Daoy (cell line): ENCODE data around the gene RNF123. TPM values are rescaled to one million over a fixed set of nuclear protein-coding genes. Genes with fewer than 3 reads are reported as not detected.
"Not testable (repeated sequence)": the region's sequence is repeated elsewhere in the genome, so short reads cannot be mapped to it uniquely, and the experiment has no call there.

ENCODE experiments used
- DNase-seq: peaks from one replicate; pipeline ENCODE4 v3.0.0-alpha.2; 2015; ENCODE audit warnings: low read depth
- total RNA-seq: library from RNA; depleted of rRNA; stranded (reverse); fragments of >200 nt; shearing (Covaris generic); gene quantifications from 2 replicates; pipeline ENCODE4 v1.2.3, GENCODE V29; 2014

The RNF123 gene
- total RNA-seq, 1 experiment from 2014 or later = 17.1 TPM

DNA sequence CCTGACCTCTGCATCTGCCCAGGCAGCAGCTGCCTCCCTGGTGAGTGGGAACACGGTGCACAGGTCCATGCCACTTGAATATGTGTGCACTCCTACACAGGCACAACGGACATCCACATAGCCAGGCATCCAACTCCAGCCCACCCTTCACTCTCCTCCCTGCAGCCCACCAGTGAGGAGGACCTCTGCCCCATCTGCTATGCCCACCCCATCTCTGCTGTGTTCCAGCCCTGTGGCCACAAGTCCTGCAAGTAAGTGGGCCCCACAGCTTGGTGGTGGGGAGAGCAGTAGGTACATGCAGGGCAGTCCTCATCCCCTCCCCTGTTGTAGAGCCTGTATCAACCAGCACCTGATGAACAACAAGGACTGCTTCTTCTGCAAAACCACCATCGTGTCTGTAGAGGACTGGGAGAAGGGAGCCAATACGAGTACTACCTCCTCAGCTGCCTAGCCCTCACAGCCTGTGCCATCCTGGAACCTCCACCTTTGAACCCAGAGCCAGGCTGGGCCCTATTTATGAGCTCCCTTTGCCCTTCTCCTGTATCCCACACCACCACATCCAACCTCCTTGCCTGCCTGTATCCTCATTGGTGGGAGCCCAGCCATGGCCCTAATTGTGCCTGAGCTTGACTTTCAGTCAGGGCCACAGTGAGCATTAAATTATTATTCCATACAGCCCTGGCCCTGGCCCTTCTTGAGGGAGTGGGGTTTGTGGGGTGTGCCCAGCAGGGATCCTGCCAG, 31.7 kb downstream of the RNF123 start:
- DNase-seq = no peak

- no peak for DNase-seq
Measured at GRCh38 chr3:49721596-49721895, 32.2 kb downstream of the RNF123 start.

GRCh38 chr3:49721896-49722781, 32.8 kb downstream of the RNF123 start:
- DNase-seq = no peak

DNA sequence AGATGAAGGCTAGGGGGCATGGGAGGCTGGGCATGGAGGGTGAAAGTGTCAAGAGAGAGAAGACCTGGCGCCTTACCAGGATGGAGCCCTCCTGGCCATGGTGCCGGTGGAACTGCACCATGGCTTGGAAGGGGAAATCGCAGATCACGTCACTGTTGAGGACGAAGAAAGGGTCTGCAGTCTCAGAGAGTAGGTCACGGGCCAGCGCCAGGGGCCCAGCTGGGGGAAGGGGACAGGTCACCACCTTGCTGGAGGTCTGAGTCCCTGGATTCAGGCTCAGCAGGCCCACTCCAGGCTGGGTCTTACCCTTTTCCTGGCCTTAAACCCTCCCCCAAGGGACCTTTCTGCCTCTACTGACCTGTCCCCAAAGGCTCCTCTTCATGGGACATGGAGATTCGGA, 33.5 kb downstream of the RNF123 start:
- no peak for DNase-seq

DNA sequence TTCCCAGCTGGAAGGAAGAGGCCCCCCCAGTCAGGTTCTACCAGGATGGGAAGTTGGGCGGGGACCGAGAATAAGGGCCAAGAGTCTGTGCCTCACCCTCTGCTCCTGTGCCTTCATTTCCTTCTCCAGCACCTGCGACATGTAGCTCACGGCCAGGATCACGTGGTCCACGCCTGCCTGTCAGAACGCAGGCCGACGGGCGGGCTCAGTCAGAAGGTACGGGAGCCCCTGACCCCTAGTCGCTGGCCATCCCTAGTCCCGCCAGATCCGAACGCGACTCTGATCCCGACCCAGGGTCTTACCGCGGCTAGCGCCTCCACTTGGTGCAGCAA, 33.9 kb downstream of the RNF123 start:
- peak; percentile 38 for DNase-seq

DNA sequence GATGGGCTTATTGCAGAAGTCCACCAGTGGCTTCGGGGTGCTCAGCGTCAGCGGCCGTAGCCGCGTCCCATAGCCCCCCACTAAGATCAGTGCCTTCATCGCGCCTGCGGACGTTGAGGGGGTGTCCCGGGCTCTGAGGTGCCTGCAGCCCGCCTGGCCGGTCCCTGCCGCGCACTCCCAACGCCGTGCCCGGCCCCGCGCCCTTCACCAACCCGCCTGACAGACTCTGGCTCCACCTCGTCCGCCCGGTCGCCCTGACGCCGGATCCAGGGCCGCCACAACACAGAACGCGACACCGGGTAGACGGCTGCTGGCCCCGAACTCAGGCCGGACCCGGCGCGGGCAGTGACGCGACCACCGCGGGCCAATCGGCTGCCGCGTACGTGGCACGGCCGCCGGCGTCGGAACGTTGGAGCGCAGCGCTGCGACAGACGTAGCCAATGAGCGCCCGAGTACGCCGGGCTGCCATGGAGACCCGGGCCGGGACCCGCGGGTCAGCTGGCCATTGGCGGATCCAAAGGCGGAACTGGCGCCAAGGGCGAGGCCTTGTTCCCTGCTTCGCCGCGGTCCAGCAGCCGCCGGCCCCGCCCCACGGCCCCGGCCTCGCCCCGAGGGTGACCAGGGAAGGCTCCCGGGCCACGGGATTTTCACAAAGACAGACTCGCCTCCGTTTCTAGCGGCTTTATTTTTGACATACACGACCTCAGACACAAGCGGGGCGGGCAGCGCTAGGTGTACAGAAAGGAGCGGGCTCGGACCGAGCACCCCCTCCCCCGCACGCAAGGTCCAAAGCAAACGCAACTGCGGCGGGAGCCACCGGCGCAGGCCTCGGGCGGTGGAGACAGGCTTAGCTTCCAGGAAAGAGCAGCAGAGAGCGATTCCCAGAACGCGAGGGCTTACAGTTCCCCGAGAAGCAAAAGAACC, 34.5 kb downstream of the RNF123 start, which contains the start of gene GMPPB:
GMPPB (minus strand) TSS at position 324 of the 924 bp plus-strand sequence; CDS start at position 99, 225 bp downstream.
- DNase-seq = peak; percentile 98

DNA sequence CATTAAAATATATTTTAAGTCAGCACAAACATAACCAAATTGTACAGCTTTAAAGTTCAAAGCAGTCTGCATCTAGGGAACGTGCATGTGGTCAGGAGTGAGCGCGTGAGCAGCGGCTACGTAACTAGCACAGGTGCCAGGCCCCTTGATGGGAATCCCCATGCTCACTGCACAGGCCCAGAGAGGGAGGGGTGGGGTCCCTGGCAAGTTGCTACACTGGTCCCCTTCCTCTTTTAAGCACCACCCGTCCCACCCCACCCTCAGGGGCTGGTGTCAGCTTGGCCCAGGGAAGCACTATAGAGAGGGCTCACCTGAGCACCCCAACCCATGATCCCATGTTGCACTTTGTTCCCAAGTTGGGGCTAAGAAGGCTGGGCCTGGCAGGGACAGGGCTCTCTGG, 35.2 kb downstream of the RNF123 start:
- no peak for DNase-seq

- no peak for DNase-seq
Measured at GRCh38 chr3:49725906-49726681, 36.7 kb downstream of the RNF123 start.

DNA sequence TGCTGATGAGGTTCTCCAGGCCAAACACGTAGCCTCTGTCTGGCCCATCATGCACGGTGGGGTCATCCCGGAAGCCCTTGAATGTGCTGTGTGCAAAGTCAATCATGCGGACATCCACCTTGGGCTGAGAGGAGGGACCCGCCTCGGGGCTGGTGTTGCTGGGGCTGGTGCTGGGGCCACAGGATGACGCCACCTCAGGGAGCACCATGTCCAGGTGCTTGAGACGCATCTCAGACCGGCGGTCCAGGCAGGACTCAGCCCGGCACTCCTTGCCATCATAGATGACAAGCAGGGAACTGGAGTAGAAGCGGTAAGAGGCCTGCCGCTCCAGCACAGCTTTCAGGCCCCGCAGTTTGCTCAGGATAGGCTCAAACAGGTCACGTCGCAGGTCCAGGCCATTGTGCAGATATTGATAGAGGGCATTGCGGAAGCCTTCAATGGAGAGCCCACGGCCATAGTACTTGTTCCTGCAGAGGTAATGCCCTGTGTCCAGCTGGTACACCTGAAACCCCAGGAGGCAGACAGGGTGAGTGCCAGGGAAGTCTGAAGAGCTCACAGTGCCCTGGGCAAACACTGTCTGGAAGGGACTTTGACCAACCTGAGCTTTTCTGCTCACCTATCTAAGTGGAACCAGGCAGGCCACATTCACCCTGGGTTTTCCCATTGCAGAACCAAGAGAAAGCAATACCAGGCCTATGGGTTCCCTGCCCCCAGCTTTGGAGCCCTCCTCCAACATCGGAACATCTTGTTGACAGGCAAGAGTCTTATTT, 38.0 kb downstream of the RNF123 start:
- DNase-seq = no peak

DNA sequence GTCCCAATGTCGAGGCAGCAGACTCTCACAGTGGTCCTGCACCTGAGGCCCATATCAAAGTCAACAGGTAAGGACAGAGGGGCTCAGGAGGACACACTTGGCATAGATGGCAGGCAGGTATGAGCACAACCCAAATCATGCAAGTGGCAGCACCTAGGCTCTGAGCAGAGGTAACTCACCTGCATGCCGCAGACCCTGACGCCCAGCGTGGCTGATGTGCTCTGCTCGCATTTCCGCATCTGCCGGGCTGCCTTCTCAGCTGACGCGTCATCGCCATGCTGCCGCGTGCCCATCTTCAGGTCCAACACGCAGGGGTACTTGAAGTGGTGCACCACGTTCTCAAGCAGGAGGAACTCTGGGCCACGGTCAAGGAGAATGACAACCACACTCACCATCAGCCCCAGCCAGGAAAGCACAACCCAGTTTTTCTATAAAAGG, 38.6 kb downstream of the RNF123 start:
- no peak for DNase-seq

- no peak for DNase-seq
Measured at GRCh38 chr3:49729966-49730609, 40.7 kb downstream of the RNF123 start.

GRCh38 chr3:49732597-49732996, 43.2 kb downstream of the RNF123 start:
- DNase-seq = no peak

DNA sequence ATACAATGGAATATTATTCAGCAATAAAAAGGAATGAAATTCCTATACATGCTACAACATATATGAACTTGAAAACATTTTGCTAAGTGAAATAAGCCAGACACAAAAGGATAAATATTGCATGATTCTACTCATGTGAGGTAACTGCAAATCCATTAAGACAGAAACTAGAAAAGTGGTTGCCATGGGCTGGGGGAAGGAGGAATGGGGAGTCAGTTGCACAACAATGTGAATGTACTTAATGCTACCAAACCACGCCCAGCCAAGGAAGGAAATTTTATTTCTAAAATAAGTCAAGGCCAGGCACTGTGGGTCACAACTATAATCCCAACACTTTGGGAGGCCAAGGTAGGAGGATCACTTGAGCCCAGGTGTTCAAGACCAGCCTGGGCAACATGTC, 44.2 kb downstream of the RNF123 start:
- no peak for DNase-seq

GRCh38 chr3:49734752-49735151, 45.4 kb downstream of the RNF123 start:
- no peak for DNase-seq

DNA sequence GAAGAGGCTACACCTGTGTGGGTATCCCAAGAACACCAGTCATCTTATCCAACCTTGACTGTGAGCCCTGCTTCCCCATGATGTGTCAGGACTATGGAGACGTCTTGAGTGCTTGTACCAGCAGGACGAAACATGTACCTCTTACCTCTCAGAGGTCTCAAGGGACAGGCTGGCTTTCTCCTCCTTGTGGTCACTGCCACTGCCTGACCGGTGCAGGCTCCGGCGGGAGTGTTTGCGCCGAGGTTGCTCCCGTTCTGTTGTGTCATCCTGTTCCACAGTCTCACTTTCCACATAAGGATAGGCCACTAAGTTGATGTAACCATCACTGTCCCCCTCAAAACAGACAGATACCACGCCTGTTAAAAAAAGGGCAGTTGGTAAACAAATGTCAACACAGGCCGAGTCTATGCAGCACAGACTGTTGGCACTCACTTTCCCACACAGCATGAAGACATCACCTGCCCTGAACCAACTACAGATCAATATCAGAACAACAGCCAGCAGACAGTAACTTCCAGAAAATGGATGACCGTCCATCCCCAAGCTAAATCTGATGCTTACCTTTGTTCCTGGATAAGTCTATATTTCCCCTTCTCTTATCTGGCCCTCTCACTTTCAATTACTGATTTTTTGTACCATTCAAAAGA, 48.8 kb downstream of the RNF123 start:
- DNase-seq = no peak

- DNase-seq = no peak
Measured at GRCh38 chr3:49740427-49740826, 51.1 kb downstream of the RNF123 start.

GRCh38 chr3:49745986-49746385, 56.6 kb downstream of the RNF123 start:
- DNase-seq = peak; percentile 21

DNA sequence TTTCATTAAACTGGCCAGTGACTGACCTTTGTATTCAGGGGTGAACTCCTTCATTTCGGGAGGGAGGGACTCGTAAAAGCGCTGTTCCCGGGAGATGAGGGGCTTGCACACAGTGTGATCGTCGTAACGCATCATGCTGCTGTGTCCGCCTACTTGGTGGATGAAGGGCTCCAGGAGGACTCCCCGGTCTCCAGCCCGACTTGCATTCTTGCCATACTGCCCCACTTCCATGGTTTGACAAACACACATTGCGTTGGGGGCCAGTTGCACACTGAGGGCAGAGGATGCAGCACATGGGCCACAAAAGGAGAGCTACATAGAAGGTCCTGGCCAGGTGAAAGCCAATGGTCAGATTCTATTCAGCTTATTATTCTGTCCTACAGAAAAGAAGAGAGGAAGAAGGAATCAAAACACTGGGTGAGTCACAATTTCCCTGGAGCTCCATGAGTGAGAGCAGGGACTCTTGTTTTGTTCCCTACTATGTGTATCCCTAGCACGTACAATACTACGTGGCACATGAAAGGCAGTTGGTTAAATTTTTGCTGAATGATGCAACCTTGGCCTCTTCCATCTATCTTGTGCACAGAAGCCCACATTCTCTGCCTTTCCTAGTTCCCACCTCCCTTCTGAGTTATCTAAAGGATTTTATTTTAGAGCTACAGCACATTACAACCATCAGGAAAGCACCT, 58.6 kb downstream of the RNF123 start:
- no peak for DNase-seq

DNA sequence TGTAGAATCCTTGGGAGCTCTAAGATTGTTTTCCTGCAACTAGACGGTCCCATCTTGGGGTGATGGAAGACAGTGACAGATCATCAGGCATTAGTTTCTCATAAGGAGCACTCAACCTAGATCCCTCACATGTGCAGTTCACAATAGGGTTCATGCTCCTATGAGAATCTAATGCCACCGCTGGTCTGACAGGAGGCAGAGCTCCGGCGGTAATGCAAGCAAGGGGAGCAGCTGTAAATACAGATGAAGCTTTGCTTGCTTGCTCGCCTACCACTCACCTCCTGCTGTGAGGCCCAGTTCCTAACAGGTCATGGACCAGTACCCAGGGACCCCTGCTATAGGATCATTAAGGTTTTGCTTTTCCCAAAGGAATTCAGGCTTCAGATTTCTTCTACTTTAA, 59.5 kb downstream of the RNF123 start:
- DNase-seq = not testable (repeated sequence)
